Measurements from ENCODE around the gene ZFP90.
"Not testable (repeated sequence)": the region's sequence is repeated elsewhere in the genome, so short reads cannot be mapped to it uniquely, and the experiment has no call there.

Gene ZFP90

DNA sequence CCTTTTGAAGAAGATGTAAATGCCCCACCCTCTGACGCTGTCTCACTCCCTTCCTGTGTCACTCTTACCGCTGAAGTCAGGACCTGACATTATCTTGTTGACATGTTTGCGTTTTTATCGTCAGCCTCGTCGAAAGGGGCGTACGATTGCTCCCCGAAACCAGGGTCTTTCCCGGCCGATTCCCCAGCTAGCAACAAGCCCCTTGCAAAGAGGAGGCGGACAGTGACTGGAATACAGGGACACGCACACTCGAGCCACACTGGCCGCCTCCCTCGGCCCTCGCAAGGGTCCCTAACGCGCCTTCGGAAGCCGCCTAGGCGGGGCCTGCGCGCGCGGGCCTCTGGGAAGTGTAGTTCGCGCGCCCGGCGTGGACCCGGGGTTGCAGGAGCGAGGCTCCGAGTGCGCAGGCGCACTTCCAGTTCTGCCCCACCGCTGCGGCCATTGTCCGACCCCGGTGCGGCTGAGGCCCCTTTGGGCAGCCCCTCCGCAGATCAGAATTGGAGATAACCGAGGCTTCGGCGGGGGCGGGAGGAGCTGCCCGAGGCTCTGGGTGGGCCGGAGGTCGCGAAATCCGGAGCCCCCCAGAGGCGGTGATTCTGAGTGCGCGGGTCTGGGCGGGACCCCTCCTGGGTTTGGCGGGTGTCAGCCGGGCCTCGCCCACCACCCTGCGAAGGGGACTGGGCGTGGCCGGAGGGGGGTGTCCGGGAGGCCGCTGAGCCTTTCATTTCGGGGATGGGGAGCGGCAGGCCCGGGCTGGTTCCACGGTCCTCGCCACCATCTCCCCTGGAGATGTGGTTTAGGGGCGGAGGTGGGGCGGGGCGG is at the start of gene ZFP90:
ZFP90 (plus strand) TSS at position 412 of the 822 bp plus-strand sequence. CDS start 502 bp downstream, outside the sequence.
- DNase-seq: peak; percentile 88

DNA sequence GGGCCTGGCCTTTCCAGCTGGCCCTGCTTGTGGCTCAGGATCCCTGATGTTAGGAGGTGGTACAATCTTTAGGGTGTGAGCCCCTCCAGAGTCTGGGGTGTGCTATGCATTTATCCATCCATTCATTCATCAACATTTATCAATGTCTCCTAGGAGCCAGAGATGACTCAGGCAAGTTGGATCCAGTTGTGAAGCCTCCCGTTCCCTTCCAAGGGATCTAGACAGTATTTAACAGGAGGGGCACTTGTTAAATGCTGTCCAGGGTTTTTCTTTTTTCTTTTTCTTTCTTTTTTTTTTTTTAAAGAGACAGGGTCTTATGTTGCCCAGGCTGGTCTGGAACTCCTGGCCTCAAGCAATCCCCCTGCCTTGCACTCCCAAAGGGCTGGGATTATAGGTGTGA is 48.7 kb upstream of the ZFP90 start:
- DNase-seq: no peak

DNA sequence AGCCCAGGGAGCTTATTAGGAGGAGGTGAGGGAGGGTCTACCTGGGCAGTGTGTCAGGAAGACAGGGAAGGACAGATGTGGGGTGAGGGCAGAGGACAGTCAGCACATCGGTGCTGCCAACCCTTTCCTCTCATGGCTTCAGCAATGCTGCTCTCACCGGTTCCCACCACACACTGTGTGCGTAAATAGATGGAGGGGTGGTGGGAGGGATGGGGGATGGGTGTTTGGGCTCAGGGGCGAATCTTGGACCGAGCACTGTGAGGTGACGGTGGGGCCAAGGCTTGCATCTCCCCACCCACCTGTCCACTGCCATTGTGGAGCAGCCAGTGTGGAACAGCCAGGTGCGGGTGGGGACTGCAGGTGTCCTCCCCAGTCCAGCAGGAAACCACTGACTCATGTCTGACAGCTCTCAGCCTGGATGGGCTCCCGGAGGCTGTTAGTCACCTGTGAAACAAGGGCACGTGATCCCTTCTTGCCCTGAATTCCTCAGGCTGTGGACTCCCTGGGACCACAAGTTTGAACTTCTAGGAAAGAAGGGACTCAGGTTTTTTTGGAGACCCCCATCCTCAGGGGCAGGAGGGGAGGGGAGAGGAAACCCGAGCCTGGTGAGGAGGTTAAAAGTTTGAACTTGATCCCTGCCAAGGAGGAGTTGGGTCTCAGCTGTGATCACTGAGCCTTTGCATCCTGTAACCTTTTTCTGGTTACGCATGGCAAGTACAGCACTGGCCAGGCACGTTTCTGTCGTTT is 48.1 kb upstream of the ZFP90 start:
- no peak for DNase-seq

DNA sequence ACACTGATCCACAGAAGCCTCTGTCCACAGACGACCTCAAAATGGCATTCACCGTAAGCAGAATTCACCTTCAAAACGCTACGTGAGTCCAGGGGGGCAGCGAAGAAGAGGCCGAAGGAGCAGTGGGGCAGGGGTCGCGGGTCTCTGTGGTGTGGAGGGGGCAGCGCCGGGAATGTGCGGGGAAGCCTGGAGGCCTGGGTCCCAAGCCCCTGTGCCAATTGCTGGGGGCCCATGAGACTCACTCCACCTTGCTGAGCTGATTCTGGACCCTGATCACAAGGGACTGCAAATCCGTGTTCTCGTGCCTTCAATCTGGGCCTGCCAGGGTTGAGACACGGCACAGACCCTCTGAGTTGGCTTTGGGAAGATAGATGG is 47.5 kb upstream of the ZFP90 start:
- no peak for DNase-seq

DNA sequence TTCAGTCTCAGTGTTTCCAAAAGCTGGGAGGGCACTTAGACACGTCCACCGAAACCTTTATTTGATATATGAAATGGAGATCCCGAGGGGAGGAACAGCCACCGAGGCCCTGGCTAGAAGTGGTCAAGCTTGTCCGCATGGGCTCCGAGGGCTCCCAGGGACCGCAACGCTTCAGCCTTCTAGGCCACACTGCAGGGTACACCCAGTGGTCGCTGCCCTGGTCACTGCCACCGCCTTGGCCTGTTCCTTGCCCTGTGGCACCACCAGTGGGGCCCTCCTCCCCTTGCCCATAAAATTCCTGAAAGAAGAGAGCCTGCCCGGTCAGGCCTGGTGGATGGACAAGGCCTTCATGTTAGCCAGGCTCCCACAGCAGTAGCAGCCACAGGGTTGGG is 46.9 kb upstream of the ZFP90 start:
- DNase-seq: no peak

DNA sequence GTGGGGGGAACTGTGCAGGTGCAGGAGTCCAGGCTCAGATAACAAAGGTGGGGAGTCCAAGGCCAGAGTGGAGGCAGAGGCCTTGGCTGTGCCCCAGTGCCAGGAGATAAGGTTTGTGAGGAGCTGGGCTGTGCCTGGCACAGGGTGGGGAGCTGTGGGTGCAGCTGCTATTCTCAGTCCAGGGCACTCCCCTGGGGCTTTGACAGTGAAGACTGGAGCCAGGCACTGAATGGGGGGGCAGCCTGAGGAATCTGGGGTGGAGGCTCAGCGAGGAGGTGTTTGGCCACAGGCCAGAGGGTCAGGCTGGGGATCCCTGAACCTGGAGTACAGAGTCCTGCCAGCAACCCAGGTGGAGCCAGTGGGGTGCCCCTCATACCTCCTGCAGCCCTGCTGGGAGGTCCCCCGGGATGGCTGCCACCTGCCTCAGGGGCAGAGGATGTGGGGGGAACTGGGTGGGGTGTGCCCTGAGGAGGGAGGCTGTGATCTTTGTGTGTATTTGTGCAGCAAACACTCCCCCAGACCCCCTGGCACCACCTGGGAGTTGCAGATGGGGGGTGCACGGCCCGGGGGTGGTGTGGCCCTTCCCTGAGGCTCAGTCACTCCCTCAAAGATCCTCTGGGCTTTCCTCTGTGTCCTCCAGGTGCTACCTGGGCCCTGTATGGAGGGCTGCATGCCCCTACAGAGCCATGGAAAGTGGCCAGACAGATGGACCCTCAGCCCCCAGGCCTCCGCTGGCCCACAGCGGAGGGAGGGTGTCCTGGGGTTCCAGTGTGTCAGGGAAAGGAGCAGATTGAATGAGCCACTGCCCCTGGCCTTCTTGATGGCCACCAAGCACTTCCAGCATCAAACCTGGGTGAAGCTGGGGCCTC is 46.3 kb upstream of the ZFP90 start:
- DNase-seq: peak; percentile 41

DNA sequence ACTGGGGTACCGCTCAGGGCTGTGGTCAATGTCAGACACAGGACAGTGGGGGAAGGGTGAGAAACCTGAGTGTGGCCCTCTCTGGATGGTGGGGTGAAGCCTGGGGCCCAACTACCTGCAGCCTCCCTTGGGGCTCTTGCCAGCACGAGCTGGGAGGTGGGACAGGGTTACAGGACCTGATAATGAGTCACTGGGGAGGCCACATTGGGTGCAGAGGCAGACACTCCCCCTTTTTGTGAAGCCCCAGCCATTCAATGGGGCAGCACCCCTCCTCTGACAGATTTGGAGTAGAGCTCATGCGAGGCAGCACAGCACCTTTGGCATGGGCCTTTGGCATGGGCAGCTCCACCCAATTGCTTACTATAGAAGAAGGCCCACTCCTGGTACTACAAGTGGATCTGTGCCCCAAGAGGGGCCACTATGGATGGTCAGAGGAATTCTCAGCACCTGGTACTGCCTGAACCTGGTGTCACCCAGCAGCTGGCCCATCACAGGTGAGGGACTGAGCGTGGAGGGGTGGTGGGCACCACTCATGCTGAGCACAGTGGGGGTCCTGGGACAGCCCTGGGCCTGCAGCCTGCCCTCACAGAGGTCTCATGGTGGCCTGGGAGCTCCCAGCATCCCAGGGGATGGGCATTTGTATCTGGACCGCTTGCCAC is 45.5 kb upstream of the ZFP90 start:
- no peak for DNase-seq

DNA sequence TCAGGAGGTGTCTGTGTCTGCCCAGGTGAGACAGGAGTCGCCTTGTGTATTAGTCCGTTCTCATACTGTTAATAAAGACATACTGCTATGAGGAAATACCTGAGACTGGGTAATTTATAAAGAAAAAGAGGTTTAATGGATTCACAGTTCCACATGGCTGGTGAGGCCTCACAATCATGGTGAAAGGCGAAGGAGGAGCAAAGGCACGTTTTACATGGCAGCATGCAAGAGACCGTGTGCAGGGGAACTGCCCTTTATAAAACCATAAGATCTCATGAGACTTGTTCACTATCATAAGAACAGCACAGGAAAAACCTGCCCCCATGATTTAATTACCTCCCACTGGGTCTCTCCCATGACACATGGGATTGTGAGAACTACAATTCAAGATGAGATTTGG is 44.8 kb upstream of the ZFP90 start:
- not testable (repeated sequence) for DNase-seq

DNA sequence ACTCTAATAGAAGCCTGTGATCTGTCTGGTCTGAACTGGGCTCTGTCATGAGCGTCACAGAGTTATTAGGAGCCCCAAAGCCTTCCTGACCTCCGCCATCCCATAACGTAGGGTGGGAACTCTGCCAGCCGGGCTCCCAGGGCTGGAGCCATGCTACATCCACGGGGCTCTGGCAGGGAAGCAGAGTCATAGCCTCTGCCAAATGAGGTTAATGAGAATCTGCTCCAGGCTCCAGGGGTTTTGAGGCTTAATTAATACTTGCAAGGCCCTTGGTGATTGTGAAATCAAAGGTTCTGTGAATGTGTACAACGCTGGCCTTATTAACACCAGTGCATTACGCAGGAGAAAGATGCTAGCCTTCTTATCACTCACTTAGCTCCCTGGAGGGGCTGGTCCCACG is 42.4 kb upstream of the ZFP90 start:
- peak; percentile 30 for DNase-seq

DNA sequence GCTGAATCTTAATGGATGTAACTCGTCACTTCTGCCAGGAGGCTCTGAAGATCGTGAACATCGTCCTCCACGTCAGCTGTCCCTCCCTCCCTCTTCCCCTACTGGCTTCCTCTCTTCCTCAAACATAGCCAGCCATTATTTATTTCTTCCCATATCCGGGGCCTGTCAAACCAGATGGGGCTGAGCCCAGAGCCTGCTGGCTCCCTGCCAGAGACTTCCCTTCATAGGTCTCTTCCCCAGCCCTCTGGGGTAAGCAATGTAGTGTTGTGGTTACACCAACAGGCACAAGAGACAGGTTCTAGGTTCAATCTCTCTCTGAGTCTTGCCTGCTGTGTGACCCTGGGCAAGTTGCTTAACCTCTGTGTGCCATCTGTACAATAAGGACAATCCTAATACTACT is 40.1 kb upstream of the ZFP90 start:
- DNase-seq: peak; percentile 29

DNA sequence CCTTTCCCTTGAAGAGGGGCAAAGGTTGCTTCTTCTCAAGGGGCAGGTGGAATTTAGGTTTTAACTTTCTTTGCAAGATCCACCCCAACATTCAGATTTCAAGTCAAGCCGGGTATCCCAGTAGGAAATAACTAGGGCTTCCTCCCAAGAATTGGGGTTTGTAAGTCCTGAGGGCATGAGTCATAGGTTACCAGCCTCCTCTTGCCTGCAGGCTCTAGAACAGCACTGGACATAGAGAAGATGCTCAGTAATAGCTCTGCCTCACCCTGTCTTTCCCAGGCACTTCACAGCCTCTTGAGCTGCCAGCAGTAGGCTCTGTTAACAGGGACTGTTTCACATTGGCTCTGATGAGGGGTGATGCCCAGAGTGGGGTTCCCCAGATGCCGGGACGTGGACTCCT is 35.8 kb upstream of the ZFP90 start:
- no peak for DNase-seq

DNA sequence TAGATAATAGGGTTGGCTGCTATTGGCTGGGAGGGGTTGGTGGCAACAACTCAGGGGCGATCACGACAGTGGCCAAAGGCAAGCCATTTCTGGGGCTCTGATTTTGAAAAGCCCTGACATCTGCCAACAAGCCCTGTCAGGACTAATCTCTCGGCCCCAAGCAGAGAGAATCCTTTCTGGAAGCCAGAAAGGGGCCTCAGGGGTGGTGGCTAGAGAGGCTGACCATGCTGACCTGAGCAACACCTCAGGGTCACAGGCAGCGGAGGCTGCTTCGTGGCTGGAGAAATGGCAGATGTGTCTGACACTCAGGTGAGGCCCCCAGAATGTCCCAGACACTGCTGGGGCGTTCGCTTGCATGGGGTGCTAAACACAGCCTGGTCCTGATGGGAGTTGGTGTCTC is 35.0 kb upstream of the ZFP90 start:
- no peak for DNase-seq

DNA sequence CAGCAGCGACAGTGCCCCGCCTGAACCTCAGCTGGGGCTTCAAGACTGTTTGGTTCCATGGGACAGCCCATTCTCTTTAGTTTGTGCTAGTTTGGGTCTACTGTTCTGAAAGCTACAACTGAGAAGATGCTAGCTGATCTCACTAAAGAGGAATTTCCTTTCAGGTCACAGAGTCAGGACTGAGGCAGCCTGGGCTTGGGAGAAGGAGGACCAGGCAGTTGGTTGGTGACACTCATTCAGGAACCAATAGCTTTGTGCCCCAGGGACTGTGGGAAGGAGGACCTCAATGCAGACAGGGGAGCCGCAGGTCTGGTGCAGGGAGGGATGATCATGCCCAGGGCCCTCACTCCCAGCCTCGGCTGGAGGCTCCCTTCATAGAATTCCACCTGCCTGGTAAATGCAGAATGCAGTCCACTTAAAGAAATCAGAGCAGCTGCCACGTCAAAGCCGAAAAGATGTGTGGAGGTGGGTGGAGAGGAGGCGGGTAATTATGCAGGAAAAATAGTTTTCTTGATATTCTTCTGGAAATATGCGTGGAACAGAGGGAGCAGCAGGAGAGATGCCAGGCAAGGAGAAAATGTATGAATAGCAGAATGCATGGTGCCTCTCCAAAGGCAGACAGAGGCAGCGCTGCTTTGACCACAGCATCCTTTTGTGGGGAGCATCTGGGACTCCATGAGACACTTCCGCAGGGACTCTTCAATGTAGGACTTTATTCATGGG is 32.6 kb upstream of the ZFP90 start:
- no peak for DNase-seq

DNA sequence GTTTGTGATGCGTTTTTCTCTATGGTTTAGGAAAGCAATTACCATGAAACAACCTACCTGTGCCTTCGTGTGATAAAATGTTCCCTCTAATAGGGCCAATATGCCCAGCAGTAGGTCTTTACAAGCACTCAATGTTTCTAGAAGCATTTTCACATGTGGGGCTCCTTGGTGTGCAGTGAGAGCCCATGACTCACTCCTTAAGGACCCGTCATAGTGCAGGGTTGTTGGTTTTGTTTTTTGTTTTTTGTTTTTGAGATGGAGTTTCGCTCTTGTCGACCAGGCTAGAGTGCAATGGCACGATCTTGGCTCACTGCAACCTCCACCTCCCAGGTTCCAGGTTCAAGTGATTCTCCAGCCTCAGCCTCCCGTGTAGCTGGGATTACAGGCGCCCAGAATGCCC is 31.1 kb upstream of the ZFP90 start:
- DNase-seq: no peak

DNA sequence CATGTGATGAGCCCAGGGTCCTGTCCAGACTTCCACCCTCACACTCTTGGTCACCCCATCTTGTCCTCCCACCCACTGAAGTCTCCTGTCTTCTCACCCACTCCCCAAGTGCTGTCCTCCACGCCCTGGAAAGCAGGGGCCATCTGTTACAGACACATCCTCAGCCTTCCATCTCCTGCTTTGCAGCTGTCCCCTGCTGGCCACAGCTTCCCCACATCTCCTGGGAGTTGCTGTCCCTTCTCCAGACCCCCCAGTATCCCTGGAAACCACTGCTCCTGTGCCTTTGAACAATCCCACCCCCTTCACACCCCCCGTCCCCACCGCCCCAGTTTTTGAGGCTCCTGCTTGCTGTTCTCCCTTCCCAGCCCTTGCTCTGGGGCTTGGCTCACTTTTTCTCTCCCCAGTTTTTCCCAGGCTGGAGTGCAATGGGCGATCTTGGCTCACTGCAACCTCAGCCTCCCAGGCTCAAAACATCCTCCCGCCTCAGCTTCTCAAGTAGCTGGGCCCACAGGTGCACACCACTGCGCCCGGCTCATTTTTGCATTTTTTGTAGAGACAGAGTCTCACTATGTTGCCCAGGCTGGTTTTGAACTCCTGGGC is 30.4 kb upstream of the ZFP90 start:
- no peak for DNase-seq

DNA sequence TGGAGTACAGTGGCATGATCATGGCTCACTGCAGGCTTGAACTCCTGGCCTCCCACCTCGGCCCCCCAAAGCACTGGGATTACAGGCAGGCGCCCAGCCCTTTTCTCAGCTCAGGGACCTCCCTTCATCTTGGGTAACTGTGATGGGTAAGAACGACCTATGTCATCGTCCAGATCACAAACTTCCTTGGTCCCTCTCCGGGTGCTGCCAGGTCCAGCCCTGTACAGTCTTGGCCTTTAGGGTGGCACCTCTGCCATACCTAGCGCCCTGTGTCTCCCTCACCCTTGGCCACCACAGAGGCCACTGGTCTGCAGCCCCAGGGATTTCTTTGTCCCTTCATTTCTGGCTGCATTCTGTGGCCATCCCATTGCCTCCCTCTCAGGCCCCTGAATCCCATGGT is 29.7 kb upstream of the ZFP90 start:
- DNase-seq: no peak

DNA sequence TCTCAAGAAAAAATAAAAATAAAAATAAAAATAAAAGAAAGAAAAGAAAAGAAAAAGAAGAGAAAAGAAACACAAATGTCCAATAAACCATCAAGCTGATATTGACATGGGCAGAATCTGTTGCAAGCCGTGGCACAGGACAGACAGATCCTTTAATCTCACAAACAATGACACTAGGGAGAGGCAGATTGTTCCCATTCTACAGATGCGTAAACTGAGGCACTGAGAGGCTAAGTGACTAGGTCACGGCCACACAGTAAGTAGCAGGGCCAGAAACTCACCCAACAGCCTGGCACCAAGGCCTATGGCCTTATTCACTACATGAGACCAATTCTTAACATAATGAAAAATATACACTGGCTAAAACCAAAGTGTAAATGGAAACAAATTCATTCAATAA is 28.3 kb upstream of the ZFP90 start:
- DNase-seq: no peak

DNA sequence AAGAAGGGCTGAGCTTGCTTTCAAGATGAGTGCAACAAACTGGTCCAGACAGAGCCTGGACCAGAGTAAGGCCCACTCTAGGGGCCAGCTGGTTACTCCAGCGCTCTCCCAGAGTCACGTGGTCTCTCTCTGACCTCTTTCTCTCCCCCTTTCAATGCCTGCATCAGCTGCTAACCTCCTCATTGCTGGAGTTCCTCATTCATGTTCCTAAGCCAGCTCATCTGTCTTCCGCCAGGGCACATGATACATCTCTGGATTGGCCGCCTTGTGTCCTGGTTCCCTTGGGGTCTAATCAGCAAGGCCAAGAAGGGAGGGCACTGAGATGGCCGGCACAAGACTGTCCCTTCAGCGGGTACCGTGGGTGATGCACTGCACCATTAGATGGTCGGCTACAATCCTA is 26.9 kb upstream of the ZFP90 start:
- no peak for DNase-seq

DNA sequence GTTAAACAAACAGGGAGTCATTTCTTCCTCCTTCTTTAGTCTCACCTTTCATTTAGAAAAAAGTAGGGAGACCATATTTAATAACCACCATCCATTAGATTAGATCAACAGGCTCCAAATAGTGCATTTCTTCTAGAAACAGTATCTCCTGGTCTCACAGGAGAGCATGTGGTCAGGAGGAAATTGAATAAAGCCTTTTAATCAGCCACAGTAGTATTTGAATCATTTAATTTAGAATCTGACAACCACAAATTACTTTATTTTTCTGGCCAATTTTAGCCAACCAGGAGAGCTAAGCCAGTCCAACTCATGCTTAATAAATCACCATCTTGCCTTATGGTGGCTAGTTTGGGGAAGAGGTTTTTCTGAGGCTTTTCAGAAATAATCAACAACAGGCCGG is 26.3 kb upstream of the ZFP90 start:
- DNase-seq: no peak

DNA sequence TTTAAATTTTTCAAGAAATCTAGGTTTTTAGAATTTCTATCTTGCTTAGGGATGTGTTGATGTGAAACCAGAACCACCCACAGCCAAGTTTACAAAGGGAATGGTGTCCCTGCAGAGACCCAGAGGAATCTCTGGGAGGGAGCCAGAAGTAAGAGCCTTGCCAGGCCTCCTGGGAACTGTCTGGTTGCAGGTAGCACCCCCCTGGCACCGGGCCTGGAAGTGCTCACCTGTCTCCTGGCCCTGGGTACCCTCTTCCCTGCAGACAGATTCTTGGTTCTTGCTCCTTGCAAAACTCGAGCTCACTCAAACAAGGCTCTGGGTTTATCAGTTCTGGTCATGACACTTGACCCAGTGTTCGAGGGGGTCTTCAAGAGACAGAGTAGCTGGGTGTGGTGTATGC is 24.6 kb upstream of the ZFP90 start:
- no peak for DNase-seq

DNA sequence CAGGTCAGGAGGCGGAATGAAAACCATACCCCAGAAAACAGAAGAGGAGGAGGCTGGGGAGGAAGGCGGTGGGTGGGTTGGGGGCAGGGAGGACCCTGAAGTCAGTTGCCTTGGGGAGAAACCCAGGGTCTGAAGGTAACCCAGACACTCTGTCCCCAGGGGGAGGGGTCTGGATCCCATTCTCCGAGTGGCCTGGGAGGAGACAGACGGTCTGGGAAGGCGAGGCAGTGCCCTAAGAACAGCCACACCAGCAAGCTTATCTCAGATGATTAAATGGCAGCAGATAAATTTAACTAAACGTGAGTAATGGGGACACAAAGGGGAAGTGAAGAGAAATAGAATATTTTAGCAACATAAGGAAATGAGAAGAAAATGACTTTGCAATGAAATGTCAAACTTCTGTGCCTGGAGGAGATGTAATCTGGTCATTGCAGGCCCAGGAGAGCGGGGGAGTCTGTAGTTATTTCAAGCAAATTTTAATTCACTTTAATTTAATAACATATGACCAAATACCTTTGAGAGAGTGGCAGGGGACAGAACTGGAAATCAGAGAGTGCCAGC is 21.4 kb upstream of the ZFP90 start:
- DNase-seq: no peak

All from NCI-H1092 (cell line).